ENCODE measurements around the gene BEND7. TPM values are rescaled to one million over a fixed set of nuclear protein-coding genes. Genes with fewer than 3 reads are reported as not detected.

Gene BEND7
- total and polyA plus RNA-seq, 2 of the 4 experiments (the other 2 are of a cell fraction), result 2.3 to 3.5 TPM

- Histone ChIP-seq H2BK5ac (ENCODE audit: low read depth, low read length, poor library complexity, severe bottlenecking) (no peak overlapping the region), H3K18ac (ENCODE audit: low read depth, low read length) (no peak overlapping the region), H2BK15ac (ENCODE audit: low read depth, low read length) (no peak overlapping the region), H4K8ac (ENCODE audit: low read depth in 2 of 2, low read length in 2 of 2) (no peak overlapping the region), H2AFZ (replicated peaks; ENCODE audit: low read length, poor library complexity) (no peak overlapping the region), H3K23ac (ENCODE audit: low read depth, low read length) (no peak overlapping the region), H3K4ac (ENCODE audit: low read depth, low read length) (no peak overlapping the region), H3K56ac (ENCODE audit: extremely low read depth, insufficient read depth, low read length) (no peak overlapping the region), H3K27ac (ENCODE audit: insufficient read depth, low read length) (no peak overlapping the region), H2BK20ac (ENCODE audit: low read depth, low read length) (no peak overlapping the region), H3K4me2 (ENCODE audit: low read depth, low read length) (no peak overlapping the region), H3K14ac (replicated peaks; ENCODE audit: low read depth, low read length) (no peak overlapping the region), H3K9me3 (ENCODE audit: control insufficient read depth, insufficient read depth, low read length) (no peaks in the 10 kb centered on the region), H4K5ac (ENCODE audit: low read depth, low read length) (no peak overlapping the region), H3K79me1 (ENCODE audit: low read depth in 1 of 2, low read length in 2 of 2) (no peaks in the 10 kb centered on the region), H3K27me3 (ENCODE audit: control insufficient read depth, insufficient read depth, low read length) (no peaks in the 10 kb centered on the region), H3K9ac (ENCODE audit: low read depth, low read length) (no peak overlapping the region), H2BK120ac (ENCODE audit: low read depth, low read length) (no peak overlapping the region), H3K4me1 (ENCODE audit: control insufficient read depth, insufficient read depth, low read length) (peaks cover 2% of the 10 kb centered on the region; the same call in 1 of the 2 replicates), H3K4me3 (ENCODE audit: insufficient read depth, low read depth, low read length) (no peak overlapping the region), H4K20me1 (ENCODE audit: insufficient read depth, low read length) (no peaks in the 10 kb centered on the region), H2AK5ac (ENCODE audit: low read depth, low read length) (no peak overlapping the region), H4K91ac (ENCODE audit: insufficient read depth, low read depth, low read length) (no peak overlapping the region), H3K36me3 (ENCODE audit: control insufficient read depth, insufficient read depth, low read length) (peaks cover 6% of the 10 kb centered on the region; the same call in 1 of the 2 replicates), H3K9me1 (ENCODE audit: insufficient read depth, low read length) (no peaks in the 10 kb centered on the region; the same call in 1 of the 2 replicates), H2AK9ac (replicated peaks; ENCODE audit: low read depth, low read length, poor library complexity) (no peak overlapping the region)
- dilution Hi-C loops (cut with HindIII; ENCODE audit: low sequenced_read_pairs, unreplicated experiment), result no loop called here
- ChIA-PET CTCF (interaction anchor here (1.6 kb wide), 1 partner anchor 28 kb away, joined by 3 read pairs; no protein-coding TSS in a partner anchor), POLR2A (ENCODE audit: unreplicated experiment) (no interaction called here)
- TF ChIP-seq RCOR1 (IDR thresholded peaks at IDR 0.05; ENCODE audit: insufficient replicate concordance, low read length) (no peak), RFX5 (IDR thresholded peaks at IDR 0.05; ENCODE audit: low read depth, low read length) (no peak), BHLHE40 (IDR thresholded peaks at IDR 0.05; ENCODE audit: low read depth, low read length) (no peak), ELK1 (IDR thresholded peaks at IDR 0.05; ENCODE audit: borderline replicate concordance, low read depth, low read length) (no peak), RAD21 (IDR thresholded peaks at IDR 0.05; ENCODE audit: low read length) (no peak), CHD1 (IDR thresholded peaks at IDR 0.05; ENCODE audit: low read depth, low read length) (no peak), SMC3 (IDR thresholded peaks at IDR 0.05; ENCODE audit: low read depth, low read length) (no peak), CEBPB (IDR thresholded peaks at IDR 0.05; ENCODE audit: low read depth, low read length) (no peak), USF2 (IDR thresholded peaks at IDR 0.05; ENCODE audit: low read depth, low read length) (no peak), MAFK (IDR thresholded peaks at IDR 0.05; ENCODE audit: low read depth, low read length) (no peak), MAZ (IDR thresholded peaks at IDR 0.05; ENCODE audit: borderline replicate concordance, low read depth, low read length) (no peak), MXI1 (IDR thresholded peaks at IDR 0.05; ENCODE audit: borderline replicate concordance, low read depth, low read length) (no peak), FOS (IDR thresholded peaks at IDR 0.05; ENCODE audit: low read depth, low read length) (no peak), NFE2L2 (IDR thresholded peaks at IDR 0.05; ENCODE audit: low read depth, low read length) (no peak), POLR2A (IDR thresholded peaks at IDR 0.05; ENCODE audit: low read depth, low read length) (no peak), CTCF (conservative IDR thresholded peaks at IDR 0.05; ENCODE audit: low read depth, low read length) (no peak)
- no TSS peak for BruUV-seq (replicated peaks)
- DNase-seq (no peak), ATAC-seq (ENCODE audit: low read depth) (no peak)
- 82% methylated on average over 4 of the region's 10 CpGs; no CpG with 5 or more reads in 1 of the 2 experiments for WGBS, 2 experiments (ENCODE audit: extremely low coverage in 2 of 2, insufficient read length in 1 of 2)
- in situ Hi-C loops (cut with MboI; ENCODE audit: low sequenced_read_pairs), result no loop called here
- intact Hi-C loops (cut with micrococcal nuclease), result no loop called here
Measured at GRCh38 chr10:13481690-13482089, 47.1 kb downstream of the BEND7 start.

All from IMR-90 (cell line).